SKM-1 (cell line): Measurements from ENCODE around the gene ZYX.

ENCODE experiments used
- DNase-seq: peaks from one replicate; lab custom pipeline; 2025; ENCODE audit not compliant: unreplicated experiment; lab: John Stamatoyannopoulos, UW

Gene ZYX, protein sequence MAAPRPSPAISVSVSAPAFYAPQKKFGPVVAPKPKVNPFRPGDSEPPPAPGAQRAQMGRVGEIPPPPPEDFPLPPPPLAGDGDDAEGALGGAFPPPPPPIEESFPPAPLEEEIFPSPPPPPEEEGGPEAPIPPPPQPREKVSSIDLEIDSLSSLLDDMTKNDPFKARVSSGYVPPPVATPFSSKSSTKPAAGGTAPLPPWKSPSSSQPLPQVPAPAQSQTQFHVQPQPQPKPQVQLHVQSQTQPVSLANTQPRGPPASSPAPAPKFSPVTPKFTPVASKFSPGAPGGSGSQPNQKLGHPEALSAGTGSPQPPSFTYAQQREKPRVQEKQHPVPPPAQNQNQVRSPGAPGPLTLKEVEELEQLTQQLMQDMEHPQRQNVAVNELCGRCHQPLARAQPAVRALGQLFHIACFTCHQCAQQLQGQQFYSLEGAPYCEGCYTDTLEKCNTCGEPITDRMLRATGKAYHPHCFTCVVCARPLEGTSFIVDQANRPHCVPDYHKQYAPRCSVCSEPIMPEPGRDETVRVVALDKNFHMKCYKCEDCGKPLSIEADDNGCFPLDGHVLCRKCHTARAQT

DNA sequence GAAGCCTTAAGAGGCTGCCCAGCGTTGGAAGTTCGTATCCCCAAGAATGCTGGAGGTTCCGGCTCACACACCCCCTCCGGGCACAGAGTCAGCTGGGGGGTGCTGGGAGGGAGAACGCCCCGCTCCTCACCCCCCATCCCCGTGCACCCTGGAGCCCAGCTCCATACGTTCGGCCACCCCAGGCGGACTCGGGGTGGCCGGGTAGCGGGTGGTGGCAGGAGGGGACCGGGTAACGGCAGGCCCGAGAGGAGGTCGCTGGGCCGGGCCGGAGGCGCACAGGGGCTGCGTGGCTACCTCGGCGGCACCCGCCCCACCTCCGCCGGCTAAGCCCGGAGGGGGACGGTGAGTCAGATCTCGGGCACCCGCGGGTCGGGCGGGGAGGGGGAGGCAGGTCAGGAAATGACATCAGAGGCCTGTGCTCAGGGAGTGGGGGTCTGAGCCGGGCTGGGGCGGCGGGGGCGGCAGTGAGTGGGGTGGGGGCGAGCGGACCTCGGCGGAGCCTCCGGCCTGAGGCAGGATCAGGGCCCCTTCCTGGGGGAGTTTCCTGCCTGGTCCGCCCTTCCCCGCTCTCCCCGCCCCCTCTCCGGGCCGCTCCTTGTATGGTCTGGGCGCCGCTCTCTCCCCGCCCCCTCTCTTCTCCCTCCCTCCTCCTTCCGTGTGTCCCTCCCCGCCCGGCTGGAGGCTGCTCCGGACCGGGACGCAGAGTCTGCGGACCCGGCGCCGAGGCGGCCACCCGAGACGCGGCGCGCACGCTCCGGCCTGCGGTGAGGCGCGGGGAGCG lies at the start of gene ZYX:
ZYX (plus strand) TSS at position 700 of the 781 bp plus-strand sequence. CDS start 227 bp downstream, outside the sequence.
- DNase-seq, result peak; percentile 99

DNA sequence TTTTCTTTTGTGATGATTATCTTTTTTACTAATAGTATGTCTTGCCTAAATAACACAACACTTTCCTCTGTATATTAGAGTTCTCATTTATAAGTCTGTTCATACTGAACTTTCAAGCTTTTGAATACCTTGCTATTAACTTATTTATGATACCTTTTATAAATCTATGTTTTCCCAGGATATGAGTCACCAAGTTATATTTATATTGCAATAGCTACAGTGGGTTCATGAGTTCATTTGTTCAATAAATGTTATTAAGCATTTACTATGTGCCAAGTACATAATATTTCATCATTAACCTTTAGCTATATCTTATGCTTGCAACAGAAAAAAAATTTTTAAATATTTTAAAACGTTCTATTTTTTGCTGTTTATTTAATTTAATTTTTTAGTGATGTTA lies 46.9 kb upstream of the ZYX start:
- no peak for DNase-seq

DNA sequence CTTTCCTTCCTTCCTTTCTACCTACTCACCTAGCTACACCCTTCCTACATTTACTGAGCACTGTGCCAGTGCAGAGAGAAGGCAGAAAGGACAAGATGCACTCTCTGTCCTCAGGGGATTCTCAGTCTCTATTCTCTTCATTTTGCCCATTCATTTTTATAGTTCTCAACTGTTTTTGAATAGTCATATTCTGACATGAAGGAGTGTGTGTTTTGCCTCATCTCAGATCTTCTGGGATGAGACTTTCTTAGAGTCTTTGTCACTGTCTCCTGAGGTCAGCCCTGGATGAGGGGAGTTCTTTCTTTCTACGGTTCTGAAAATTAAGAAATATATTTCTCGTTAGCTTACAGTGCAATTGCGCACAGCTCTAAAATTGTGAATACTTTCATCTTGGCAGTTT lies 43.9 kb upstream of the ZYX start:
- no peak for DNase-seq

DNA sequence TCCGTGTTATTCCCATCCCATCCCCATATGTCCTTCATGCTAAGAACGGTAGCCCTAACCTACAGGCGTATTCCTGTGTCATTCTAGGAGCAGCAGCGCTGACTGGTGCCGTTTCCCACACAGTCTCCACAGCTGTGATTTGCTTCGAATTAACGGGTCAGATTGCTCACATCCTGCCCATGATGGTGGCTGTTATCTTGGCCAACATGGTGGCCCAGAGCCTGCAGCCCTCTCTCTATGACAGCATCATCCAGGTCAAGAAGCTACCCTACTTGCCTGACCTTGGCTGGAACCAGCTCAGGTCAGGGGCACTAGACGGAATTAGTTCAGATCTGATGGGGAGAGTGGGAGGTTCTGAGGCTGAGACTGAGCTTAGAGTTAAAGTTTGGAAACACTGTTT lies 39.3 kb upstream of the ZYX start:
- DNase-seq, result no peak

DNA sequence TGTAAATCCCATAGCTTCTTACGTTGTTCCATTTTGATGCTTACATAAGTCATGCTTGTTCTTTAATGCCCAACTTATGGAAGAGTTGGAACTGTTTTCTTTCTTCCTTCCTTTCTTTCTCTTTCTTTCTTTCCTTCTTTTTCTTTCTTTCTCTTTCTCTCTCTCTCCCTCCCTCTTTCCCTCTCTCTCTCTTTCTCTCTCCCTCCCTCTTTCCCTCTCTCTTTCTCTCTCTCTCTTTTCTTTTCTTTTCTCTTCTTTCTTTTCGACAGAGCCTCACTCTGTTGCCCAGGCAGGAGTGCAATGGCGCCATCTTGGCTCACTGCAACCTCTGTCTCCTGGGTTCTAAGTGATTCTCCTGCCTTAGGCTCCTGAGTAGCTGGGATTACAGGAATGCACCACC lies 37.5 kb upstream of the ZYX start:
- DNase-seq, result no peak

DNA sequence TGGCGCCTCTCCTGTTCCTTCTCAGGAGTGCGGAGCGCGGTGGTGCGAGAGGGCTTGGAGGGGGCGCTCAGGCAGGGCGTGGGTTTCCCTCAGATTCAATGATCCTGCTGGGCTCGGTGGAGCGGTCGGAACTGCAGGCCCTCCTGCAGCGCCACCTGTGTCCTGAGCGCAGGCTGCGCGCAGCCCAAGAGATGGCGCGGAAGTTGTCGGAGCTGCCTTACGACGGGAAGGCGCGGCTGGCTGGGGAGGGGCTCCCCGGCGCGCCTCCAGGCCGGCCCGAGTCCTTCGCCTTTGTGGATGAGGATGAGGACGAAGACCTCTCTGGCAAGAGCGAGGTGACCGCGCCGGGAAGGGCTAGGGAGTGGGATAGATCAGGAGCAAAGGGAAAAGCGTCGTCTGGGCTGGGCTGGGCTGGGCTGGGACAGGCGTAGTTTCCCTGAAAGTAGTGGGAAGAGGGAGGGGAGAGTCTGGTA lies 35.7 kb upstream of the ZYX start:
- DNase-seq, result no peak

DNA sequence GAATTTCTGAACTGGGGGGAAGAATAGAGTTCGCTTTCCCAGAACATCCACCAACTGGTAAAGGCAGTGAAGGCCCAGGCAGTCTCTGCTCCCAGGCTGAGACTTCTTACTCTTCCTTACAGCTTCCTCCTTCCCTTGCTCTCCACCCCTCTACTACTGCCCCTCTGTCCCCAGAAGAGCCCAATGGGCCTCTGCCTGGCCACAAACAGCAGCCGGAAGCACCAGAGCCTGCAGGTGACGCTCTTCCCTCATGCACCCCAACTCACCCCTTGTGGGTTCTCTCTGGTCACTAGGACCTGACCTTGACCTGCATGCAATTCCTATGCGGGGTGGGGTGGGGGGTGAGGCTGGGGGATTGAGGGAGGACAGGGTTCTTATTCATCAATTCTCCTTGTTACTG lies 35.1 kb upstream of the ZYX start:
- DNase-seq, result no peak

DNA sequence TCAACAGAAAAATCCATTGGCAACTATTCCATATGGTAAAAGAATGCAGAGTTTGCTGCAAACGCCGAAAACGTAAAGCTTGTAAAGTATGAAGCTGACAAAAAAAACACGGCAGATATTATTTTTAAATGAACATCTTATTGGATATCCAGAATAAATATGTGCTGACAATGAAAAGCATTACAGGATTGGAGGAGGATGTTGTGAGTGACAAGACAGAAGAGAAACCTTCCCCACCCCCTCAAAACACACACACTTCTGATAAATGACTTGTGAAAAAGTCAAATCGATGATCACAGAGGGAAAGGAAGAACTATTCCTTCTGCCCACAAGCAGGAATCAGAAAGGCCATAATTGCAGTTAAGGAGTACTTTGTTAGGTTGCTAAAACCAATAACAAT lies 33.2 kb upstream of the ZYX start:
- no peak for DNase-seq

DNA sequence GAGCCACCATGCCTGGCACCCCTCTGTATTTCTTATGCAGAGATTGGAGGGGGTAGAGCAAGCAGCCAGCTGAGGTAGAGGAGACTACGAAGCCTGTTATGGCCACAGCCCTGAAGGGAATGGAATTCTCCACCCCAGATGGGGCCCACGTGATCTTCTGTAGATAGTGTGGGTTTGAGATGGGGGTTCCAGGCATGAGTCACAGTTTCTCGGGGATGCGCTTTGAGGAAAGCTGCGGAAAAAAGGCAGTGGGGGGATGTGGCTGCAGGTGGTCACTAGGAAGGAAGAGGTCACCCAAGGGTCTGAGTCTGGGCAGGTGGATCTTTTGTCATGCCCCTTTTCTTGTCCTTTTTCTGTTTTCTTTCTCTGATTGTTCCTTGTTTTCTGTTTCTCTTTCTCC lies 30.1 kb upstream of the ZYX start:
- no peak for DNase-seq

DNA sequence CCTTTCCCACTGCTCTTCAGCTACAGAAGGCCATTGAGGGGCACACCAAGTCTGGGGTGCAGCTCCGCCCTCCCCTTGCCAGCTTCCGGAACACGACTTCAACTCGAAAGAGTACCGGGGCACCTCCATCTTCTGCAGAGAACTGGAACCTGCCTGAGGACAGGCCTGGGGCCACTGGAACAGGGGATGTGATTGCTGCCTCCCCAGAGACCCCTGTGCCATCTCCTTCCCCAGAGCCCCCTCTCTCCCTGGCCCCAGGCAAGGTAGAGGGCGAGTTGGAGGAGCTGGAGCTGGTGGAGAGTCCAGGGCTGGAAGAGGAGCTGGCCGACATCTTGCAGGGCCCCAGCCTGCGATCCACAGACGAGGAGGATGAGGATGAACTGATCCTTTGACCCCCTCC lies 29.6 kb upstream of the ZYX start:
- no peak for DNase-seq

DNA sequence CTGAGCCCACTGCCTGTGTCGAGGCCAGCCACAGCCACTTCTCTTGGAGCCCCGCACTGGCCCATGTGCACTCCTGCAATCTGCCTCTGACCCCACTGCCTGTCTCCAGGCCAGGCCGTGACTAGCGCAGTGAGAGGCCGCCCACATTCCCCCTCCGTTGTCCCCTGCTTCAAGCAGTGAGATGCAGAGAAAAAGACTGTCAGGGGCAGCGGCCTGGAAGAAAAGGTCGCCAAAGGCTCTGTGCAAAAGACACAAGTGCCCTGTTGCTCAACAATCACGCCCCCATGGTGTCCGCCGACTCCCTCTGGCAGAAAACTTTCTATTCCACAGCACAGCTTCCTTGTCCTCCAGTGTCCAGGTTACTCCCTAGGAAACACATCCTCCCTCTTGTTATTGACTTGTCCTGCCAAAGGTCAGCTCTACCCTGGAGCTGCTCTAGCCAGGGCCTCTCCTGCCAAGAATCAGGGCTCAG lies 28.6 kb upstream of the ZYX start:
- no peak for DNase-seq

DNA sequence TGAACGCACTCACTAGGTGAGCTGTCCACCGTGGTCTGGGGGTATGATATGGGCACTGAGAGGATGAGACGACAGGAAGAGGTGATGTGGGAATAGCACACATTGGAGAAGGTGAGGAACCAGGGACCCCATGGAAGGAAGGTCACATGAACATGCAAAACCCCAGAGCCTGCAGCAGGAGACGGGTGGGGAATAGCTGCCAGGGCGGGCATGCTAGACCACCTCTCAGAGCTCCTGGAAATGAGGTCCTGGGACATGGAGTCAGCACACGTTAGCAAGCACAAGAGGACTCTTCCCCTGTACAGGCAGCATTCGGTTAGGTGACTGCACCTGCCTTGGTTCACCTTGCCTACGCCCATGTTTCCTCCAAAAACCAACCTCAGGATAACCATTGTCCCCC lies 26.8 kb upstream of the ZYX start:
- no peak for DNase-seq

DNA sequence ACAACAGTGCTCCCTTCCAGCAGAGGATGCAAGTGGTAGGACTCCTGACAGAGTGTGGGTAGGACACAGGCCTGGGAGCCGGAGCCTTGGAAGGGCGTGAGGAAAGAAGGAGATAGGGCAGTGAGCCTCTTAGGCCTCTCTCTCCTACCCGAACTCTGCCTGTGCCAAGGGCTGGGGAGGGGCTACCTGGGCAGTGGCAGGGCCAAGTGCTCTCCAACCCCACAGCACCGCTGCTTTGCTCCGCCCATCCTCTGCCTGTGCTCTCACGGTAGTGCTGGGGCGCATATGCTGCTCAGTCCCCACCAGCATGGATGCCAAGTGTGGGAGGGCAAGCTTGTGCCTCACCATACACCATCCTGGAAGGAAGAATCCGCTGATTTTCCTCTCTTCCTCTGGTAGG lies 26.2 kb upstream of the ZYX start:
- no peak for DNase-seq

DNA sequence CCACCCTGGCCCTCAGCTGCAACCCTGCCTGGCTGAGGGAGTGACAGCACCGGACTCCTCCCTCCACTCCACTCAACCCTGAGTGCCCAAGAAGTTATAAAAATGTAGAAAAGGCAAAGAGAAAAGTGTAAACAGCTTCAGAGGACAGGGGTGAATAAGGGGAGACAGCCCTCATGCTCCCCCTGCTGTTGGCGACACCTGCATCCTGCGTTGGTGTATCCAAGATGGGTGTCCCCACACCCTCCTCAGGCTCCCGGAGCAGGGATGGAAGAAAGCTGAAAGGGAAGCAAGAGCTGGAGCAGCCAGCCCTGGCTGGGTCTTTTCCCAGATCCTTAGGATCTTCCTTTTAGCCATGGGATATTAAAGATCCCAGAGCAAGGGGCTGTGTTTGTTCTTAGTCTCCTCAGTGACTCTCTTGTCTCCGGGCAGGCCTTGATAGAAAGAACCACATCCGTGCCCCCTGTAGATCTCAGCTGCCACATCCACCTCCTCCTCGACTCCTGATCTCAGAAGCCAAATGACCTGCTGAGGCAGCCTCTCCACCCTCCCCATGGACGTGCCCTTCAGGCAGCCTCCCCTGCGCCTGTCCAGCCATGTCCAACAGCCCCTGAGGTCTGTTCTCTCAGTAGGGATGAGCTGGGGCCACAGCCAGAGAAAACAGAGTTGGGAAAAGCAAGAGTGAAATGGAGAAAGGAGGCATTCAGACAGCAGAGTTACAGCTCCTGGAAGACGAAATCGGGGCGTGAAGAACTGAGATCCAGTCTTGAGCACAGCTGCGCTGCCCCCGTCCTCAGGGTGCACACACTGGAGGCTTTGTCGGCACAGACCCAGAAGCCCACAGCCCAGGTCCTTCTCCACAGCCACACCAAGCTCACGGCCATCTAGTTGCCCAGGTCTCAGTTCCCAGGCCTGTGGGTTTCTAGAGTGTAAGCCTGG lies 25.4 kb upstream of the ZYX start:
- DNase-seq, result no peak

DNA sequence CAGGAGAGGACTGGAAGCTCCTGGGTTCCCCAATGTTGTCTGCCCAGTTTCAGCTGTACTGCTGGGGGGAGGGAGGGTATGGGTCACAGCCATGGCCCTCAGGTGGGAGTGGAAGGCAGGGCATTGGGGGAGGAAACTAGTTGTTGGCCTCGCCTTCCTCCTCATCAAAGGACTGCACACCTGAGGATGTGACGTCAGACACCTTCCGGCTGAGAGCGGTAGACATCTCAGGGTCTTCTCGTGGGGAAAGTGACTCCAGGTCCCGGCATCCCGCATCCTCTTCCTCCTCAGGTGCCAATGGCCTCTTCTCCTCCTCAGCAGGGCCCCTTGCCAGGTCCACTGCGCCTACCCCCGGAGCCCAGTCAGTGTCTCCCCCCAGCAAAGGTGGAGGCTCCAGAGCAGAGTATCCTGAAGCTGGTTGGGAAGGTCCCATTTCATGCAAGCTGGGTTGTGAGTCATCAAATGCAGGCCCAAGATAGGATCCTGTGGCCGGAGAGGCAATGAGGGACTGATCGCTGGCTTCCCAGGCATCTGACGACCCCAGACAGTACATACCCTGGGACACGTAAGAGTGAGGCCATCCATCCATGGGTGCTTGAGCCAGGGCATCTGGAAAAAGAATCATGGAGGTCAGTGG lies 24.6 kb upstream of the ZYX start:
- DNase-seq, result no peak

DNA sequence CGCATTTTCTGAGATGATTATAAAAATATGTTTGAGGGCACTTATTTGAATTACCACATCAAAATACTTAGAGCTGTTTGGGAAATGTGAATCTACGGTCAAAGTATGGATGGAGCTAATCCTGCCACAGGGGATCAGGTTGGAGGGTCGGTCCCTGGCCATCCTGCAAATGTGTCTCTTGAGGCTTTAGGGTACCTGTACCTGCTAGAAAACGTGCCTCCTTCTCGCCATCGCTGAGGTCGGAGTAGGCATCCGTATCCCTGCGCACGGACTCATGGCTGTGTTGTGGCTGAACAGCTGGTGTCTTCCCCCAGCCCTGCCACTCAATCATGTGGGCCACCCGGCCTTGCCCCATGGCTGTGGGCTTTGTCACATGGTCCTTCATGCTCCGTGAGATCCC lies 22.5 kb upstream of the ZYX start:
- no peak for DNase-seq

DNA sequence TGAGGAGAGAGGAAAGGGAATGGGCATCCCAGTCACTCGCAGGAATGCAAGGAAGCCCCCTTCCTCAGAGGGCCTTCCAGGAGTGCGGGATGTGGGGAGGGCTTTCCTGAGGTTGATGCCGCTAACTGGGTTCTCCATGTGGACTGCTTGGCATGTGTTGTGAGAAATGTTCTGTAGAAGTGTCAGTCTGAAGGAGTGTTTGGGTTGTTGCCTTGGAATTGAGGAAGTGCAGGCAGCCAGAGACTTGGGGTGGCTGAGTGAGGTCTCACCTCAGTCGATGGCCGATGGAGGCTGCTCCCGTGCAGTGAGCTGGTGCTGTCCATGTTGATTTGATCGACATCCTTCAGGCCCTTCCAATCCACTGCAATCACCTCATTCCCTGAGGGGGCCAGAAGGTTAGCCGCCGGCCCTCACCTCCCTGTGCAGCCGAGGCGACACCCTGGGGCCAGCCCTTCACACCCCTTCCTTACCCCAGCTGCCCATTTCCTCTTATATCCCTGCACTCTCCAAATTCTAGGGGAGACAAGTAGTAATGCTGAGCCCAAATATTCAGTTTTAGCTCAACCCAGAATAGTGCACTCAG lies 21.3 kb upstream of the ZYX start:
- DNase-seq, result no peak

DNA sequence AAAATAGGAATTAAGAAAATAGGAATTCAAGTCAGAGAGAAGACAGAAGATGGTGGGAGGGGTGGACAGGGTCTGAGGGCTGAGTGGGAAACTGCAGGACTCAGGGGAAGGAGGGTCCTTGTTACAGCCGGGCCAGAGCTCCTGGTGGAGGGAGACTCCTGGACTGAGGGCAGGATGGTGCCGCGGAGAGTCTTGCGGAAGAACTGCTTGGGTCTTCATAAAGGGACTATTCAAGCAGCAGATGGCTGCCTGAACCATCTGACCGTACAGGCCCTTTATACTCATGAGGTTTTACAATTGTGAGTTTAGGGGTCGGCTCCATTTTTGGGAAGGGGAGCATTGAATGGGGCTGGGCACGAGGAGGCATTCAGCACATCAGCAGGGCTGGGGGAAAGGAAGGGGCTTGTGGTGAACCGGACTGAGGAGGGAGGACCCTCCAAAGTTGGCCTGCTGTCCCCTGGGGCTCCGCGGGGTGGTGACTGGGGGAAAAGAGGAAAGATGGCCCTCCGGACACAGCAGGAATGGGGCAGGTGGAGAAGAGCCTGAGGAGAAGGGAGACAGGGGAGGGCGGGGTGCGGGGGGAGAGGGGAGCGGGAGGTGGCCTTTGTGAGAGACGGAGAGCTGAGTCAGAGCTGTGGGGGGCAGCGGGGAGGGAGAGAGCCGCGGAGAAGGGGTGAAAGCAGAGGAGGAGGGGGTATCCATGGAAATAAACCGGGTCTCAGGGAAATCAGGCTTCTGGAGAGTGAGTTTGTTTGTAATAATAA lies 20.2 kb upstream of the ZYX start:
- no peak for DNase-seq

DNA sequence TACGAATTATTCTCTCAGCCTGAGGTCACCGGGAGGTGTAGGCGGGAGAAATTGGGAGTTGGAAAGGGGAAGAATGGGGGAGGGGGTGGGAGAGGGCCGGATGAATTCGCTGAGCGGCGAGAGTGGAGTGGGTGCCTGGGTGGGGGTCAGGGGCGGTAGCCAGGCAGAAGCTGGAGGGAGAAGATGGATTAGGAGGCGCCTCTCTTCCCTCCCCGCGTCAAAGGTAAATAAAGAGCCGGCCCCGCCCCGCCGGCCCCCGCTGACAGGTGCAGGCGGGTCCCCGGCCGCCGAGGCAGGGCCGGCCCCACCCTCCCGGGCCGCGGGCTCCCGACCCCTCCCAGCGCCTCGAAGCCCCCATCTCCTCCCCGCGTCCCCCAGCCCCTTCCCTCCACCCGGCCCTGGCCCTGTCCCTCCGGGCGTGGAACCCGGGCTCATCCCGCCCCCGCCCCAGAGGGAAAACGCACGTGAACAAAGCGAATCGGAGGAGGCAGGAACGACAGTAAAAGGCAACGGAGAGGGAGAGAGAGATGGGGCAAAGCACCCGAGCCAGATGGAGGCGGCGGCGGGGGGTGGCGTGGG lies 19.5 kb upstream of the ZYX start:
- DNase-seq, result no peak
